Lower lobe of right lung (tissue), 2 donors: ENCODE data around the gene ZFP91. TPM values are rescaled to one million over a fixed set of nuclear protein-coding genes. Genes with fewer than 3 reads are reported as not detected.

Experiments
- ATAC-seq, 2 donors: fragments of 200-7000 bp; cut with Tn5 transposase; one replicate each; pipeline ENCODE4 v1.9.1; 2020 to 2022; ENCODE audit warnings: mild to moderate bottlenecking in 2 of 2, moderate library complexity in 2 of 2
- DNase-seq: peaks from one replicate; pipeline ENCODE4 v3.0.0-alpha.2; 2020
- H3K27ac ChIP-seq: fragments of 200-600 bp; one replicate; pipeline ENCODE4 v1.8.0; 2022
- H3K27me3 ChIP-seq: fragments of 200-600 bp; one replicate; pipeline ENCODE4 v1.8.0; 2022; ENCODE audit warnings: low read depth
- H3K36me3 ChIP-seq: fragments of 200-600 bp; one replicate; pipeline ENCODE4 v1.8.0; 2022; ENCODE audit warnings: mild to moderate bottlenecking
- H3K4me1 ChIP-seq: fragments of 200-600 bp; one replicate; pipeline ENCODE4 v1.8.0; 2022
- H3K4me3 ChIP-seq: fragments of 200-600 bp; one replicate; pipeline ENCODE4 v1.8.0; 2022; ENCODE audit warnings: mild to moderate bottlenecking
- H3K9me3 ChIP-seq: fragments of 200-600 bp; one replicate; pipeline ENCODE4 v1.8.0; 2022
- intact Hi-C: fragments of 100-400 bp; cut with DNase I; formaldehyde crosslinking; loops from one replicate; pipeline ENCODE4 v1.11.0; 2022
- total RNA-seq: library from RNA; stranded (reverse); fragmentation: NEBNext Ultra II Directional; extraction: Animal tissue kit (Norgen Biotek cat#: 25700); gene quantifications from one replicate; pipeline ENCODE4 v1.2.1, GENCODE V29; 2021
- TF ChIP-seq, protein P1 (sequence below): fragments of 200-600 bp; IDR thresholded peaks from one replicate; pipeline ENCODE4 v1.8.0; 2022; ENCODE audit warnings: antibody characterized with exemption, mild to moderate bottlenecking
- donor health status: DM: no; HTN: yes; CAD: no; lungs with severe emphysema.

Gene ZFP91
- total RNA-seq, 1 donor from 2014 or later: 44.5 TPM

DNA sequence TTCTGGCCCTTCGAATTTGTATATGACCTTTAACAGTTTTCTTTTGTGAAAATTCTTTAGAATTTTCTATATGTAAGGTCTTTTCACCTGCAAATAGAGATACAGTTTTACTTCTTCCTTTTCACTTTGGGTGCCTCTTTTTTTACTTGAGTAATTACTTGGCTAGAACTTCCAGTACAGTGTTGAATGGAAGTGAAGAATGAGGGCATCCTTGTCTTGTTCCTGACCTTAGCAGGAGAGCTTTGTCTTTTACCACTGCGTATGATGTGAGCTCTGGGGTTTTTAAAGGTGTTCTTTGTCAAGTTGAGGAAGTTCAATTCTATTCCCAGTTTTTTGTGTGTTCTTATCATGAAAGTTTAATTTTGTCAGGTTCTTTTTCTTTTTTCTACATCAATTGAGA lies 21.6 kb downstream of the ZFP91 start:
- no peaks in the 10 kb centered on the region for H3K27me3 ChIP-seq
- H3K36me3 ChIP-seq: no peaks in the 10 kb centered on the region
- no peaks in the 10 kb centered on the region for H3K9me3 ChIP-seq
- H3K4me1 ChIP-seq: peaks cover 14% of the 10 kb centered on the region
- H3K4me3 ChIP-seq: no peak overlapping the region
- H3K27ac ChIP-seq: no peak overlapping the region
- DNase-seq: no peak
- TF ChIP-seq, protein P1, sequence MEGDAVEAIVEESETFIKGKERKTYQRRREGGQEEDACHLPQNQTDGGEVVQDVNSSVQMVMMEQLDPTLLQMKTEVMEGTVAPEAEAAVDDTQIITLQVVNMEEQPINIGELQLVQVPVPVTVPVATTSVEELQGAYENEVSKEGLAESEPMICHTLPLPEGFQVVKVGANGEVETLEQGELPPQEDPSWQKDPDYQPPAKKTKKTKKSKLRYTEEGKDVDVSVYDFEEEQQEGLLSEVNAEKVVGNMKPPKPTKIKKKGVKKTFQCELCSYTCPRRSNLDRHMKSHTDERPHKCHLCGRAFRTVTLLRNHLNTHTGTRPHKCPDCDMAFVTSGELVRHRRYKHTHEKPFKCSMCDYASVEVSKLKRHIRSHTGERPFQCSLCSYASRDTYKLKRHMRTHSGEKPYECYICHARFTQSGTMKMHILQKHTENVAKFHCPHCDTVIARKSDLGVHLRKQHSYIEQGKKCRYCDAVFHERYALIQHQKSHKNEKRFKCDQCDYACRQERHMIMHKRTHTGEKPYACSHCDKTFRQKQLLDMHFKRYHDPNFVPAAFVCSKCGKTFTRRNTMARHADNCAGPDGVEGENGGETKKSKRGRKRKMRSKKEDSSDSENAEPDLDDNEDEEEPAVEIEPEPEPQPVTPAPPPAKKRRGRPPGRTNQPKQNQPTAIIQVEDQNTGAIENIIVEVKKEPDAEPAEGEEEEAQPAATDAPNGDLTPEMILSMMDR: no peak
- no peak for ATAC-seq
- intact Hi-C loops: no loop called here

DNA sequence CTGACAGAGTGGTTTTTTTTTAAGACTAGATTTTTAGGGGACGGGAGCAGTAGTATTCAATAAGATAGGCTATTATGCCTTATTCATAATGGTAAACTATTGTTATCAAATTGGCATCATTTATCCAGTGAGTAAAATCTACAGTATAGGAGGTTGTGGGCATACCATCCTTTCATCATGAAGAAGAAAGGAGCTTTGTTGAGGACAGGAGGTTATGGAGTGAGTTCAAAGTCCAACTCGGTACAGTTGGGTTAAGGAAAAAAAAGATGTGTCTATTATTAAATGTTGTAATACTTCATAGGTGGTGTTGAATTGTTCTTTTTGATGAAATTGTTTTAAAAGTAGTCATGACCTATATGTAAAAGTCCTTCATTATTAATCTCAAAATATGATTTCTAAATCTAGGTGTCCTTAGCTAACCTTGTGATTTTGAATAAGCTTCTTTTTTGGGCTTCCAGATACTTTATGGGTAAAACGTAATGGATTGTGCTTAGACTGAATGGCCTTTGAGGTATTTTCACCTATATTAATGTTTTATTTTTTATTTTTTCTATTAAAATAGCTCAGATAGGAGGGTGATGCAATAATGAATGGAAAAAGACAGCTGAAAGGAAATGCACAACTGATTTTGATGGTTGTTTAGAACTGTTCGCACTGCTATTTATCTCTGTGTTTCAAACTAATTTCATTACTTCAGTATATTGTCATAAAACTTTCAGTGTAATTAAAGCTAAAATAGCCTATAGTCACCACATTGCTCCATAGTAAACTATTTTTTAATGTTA lies 28.3 kb downstream of the ZFP91 start:
- Histone ChIP-seq H3K4me1 (no peaks in the 10 kb centered on the region), H3K9me3 (no peaks in the 10 kb centered on the region), H3K36me3 (peaks cover 26% of the 10 kb centered on the region), H3K4me3 (no peak overlapping the region), H3K27me3 (no peaks in the 10 kb centered on the region), H3K27ac (no peak overlapping the region)
- DNase-seq: no peak
- no peak for ATAC-seq
- intact Hi-C loops: no loop called here
- TF ChIP-seq, protein P1: no peak

DNA sequence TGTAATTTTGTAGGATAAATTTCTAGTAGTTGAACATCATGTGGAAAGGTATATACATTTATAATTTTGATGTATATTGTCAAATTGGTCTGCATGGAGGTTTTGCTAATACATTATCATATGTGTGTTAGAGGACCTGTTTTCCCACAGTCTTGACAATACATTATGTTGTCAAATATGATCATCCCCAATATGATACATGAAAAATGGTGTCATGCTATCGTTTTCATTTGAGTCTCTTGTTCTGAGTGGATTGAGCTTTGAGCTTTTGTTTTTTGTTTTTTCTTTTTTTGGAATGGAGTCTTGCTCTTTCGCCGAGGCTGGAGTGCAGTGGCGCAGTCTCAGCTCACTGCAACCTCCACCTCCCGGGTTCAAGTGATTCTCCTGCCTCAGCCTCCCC lies 29.5 kb downstream of the ZFP91 start:
- H3K9me3 ChIP-seq: no peaks in the 10 kb centered on the region
- ATAC-seq (no peak), DNase-seq (no peak)
- no peaks in the 10 kb centered on the region for H3K4me1 ChIP-seq
- intact Hi-C loops: no loop called here
- TF ChIP-seq, protein P1: no peak
- H3K4me3 ChIP-seq: no peak overlapping the region
- H3K27me3 ChIP-seq: no peaks in the 10 kb centered on the region
- H3K27ac ChIP-seq: no peak overlapping the region
- peaks cover 38% of the 10 kb centered on the region for H3K36me3 ChIP-seq

DNA sequence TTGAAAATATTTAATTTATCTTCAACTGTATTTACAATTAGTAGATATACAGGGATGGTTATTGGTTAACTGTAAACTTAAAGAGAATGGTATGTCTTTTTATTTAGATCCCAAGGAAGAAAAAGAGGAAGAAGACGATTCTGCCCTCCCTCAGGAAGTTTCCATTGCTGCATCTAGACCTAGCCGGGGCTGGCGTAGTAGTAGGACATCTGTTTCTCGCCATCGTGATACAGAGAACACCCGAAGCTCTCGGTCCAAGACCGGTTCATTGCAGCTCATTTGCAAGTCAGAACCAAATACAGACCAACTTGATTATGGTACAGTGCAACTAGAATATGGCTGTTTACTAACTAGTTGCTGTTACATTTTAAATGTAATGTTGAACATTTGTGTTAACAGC lies 30.9 kb downstream of the ZFP91 start:
- no peak overlapping the region for H3K27ac ChIP-seq
- no peak overlapping the region for H3K4me3 ChIP-seq
- DNase-seq (no peak), ATAC-seq (no peak)
- no peaks in the 10 kb centered on the region for H3K27me3 ChIP-seq
- intact Hi-C loops: no loop called here
- H3K9me3 ChIP-seq: no peaks in the 10 kb centered on the region
- no peaks in the 10 kb centered on the region for H3K4me1 ChIP-seq
- TF ChIP-seq, protein P1: no peak
- H3K36me3 ChIP-seq: peaks cover 52% of the 10 kb centered on the region

DNA sequence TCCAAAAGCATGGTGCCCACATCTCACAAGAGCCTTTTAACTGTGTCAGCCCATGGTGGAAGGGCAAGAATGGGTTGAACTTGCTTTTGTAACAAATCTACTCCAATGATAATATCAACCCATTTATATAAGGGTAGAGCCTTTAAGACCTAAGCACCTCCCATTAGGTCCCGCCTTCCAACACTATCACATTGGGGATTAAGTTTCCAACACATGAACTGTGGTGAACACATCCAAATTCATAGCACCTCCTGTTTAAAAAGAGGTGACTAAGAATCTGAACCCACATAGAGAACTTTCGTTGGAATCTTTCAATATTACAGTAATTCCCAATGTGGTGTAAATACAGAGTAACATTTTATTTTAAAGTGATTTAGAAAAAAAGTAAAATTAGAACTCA lies 34.4 kb downstream of the ZFP91 start:
- ATAC-seq (no peak), DNase-seq (no peak)
- TF ChIP-seq, protein P1: no peak
- no peaks in the 10 kb centered on the region for H3K4me1 ChIP-seq
- intact Hi-C loops: no loop called here
- no peak overlapping the region for H3K27ac ChIP-seq
- peaks cover 87% of the 10 kb centered on the region for H3K36me3 ChIP-seq
- H3K4me3 ChIP-seq: no peak overlapping the region
- no peaks in the 10 kb centered on the region for H3K9me3 ChIP-seq
- no peaks in the 10 kb centered on the region for H3K27me3 ChIP-seq
